ENCODE measurements around the gene PRDX5. TPM values are rescaled to one million over a fixed set of nuclear protein-coding genes. Genes with fewer than 3 reads are reported as not detected.
A peak's percentile ranks its signal among the peaks of the same experiment; 100 is the strongest.
"Not testable (repeated sequence)": the region's sequence is repeated elsewhere in the genome, so short reads cannot be mapped to it uniquely, and the experiment has no call there.

The PRDX5 gene
- total RNA-seq, 1 donor from 2014 or later, result 305 TPM

GRCh38 chr11:64323373-64323772 is 5.5 kb downstream of the PRDX5 start:
- DNase-seq (ENCODE audit: extremely low read depth, low read depth, low spot score), result no peak

- not testable (repeated sequence) for DNase-seq (ENCODE audit: extremely low read depth, low read depth, low spot score)
These were observed 6.1 kb downstream of the PRDX5 start for GRCh38 chr11:64323984-64324383.

GRCh38 chr11:64324692-64325469 is 7.0 kb downstream of the PRDX5 start:
- DNase-seq (ENCODE audit: extremely low read depth, low read depth, low spot score), result no peak

GRCh38 chr11:64327375-64327774 is 9.5 kb downstream of the PRDX5 start:
- no peak for DNase-seq (ENCODE audit: extremely low read depth, low read depth, low spot score)

- no peak for DNase-seq (ENCODE audit: extremely low read depth, low read depth, low spot score)
These were observed 10.1 kb downstream of the PRDX5 start for GRCh38 chr11:64327993-64328392.

- no peak for DNase-seq (ENCODE audit: extremely low read depth, low read depth, low spot score)
These were observed 13.0 kb downstream of the PRDX5 start for GRCh38 chr11:64330888-64331287.

GRCh38 chr11:64331569-64332371 is 13.8 kb downstream of the PRDX5 start:
- peak; percentile 42 for DNase-seq (ENCODE audit: extremely low read depth, low read depth, low spot score)

- no peak for DNase-seq (ENCODE audit: extremely low read depth, low read depth, low spot score)
These were observed 15.6 kb downstream of the PRDX5 start for GRCh38 chr11:64333556-64333955.

GRCh38 chr11:64334764-64335735 is 17.1 kb downstream of the PRDX5 start:
- no peak for DNase-seq (ENCODE audit: extremely low read depth, low read depth, low spot score)

- DNase-seq (ENCODE audit: extremely low read depth, low read depth, low spot score), result no peak
These were observed 19.8 kb downstream of the PRDX5 start for GRCh38 chr11:64337538-64338249.

- DNase-seq (ENCODE audit: extremely low read depth, low read depth, low spot score), result no peak
These were observed 20.8 kb downstream of the PRDX5 start for GRCh38 chr11:64338716-64339115.

- no peak for DNase-seq (ENCODE audit: extremely low read depth, low read depth, low spot score)
These were observed 21.4 kb downstream of the PRDX5 start for GRCh38 chr11:64339286-64339685.

- DNase-seq (ENCODE audit: extremely low read depth, low read depth, low spot score), result no peak
These were observed 22.0 kb downstream of the PRDX5 start, which contains the start of gene CCDC88B for GRCh38 chr11:64339754-64340408. TSS of gene CCDC88B (plus strand) at chr11:64340204. CDS start at chr11:64340267, 63 bp downstream.

- no peak for DNase-seq (ENCODE audit: extremely low read depth, low read depth, low spot score)
These were observed 22.9 kb downstream of the PRDX5 start for GRCh38 chr11:64340671-64341335.

GRCh38 chr11:64341429-64341828 is 23.5 kb downstream of the PRDX5 start:
- DNase-seq (ENCODE audit: extremely low read depth, low read depth, low spot score), result no peak

- no peak for DNase-seq (ENCODE audit: extremely low read depth, low read depth, low spot score)
These were observed 24.2 kb downstream of the PRDX5 start for GRCh38 chr11:64341851-64342791.

GRCh38 chr11:64342869-64343745 is 25.2 kb downstream of the PRDX5 start:
- DNase-seq (ENCODE audit: extremely low read depth, low read depth, low spot score), result no peak
